Activated CD4-positive, alpha-beta T cell treated with anti-CD3 and anti-CD28 coated beads for 48 hours (primary cell): Measurements from ENCODE around the gene TUT4.

Experiments
- DNase-seq: peaks from one replicate; pipeline ENCODE4 v3.0.0-alpha.2; 2020

Gene TUT4

DNA sequence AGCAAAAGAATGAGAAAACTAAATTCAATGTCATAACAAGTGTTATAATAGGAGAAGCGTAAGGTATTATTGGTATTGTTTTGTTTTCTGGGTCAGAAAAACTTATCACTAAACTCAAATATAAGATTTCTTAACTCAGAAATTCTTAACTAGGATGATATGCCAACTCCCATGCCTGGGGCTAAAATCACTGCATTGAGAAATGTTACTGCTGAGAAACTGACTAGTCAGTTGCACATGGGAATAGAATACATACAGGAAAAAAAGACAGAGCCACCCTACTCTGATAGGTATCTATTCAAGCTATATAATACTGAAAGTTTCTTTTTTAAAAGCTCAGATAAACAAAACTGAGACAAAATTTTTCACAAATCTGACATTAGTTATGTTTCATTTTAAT lies 92.2 kb downstream of the TUT4 start:
- DNase-seq: no peak

DNA sequence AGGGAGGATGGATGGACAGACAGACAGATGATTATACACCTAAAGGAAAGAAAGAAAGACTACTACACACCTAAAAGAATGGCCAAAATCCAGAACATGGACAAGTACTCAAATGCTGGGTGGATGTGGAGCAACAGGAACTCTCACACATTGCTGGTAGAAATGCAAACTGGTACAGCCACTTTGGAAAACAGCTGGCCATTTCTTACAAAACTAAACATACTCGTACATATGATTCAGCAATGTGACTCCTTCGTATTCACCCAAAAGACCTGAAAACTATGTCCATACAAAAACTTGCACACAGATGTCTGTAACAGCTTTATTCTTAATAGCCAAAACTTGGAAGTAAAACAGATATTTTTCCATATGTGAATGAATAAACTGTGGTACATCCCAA lies 97.2 kb downstream of the TUT4 start:
- DNase-seq: no peak

DNA sequence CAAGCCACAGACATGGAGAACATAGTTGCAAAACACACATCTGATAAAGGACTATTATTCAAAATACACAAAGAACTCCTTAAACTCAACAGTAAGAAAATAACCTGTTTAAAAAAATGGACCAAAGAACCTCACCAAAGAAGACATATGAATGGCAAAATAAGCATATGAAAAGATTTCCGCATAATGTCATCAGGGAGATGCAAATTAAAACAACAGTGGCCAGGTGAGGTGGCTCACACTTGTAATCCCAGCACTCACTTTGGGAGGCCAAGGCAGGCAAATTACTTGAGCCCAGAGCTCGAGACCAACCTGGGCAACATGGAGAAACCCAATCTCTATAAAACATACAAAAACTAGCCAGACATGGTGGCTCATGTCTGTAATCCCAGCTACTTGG lies 98.1 kb downstream of the TUT4 start:
- no peak for DNase-seq

DNA sequence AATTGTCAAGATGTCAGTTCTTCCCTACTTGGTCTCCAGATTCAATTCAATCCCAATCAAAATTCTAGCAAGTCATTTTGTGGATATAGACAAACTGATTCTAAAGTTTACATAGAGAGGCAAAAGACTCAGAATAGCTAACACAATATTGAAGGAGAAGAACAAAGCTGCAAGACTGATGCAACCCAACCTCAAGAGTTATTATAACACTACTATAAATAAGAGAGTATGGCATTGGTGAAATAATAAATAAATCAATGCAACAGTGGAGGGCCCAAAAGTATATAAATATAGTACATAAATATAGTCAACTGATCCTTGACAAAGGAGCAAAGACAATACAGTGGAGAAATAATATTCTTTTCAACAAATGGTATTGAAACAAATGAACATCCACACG lies 98.8 kb downstream of the TUT4 start:
- no peak for DNase-seq

DNA sequence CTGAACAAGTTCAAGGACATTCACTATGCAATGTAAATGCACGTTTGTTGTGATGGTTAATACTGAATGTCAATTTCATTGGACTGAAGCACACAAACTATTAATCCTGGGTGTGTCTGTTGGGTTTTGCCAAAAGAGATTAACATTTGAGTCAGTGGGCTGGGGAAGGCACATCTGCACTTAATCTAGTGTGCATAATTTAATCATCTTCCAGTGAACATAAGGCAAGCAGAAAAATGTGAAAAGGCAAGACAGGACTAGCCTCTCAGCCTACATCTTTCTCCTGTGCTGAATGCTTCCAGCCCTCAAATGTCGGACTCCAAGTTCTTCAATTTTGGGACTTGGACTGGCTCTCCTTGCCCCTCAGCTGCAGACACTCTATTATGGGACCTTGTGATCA lies 108.4 kb downstream of the TUT4 start:
- DNase-seq: no peak

DNA sequence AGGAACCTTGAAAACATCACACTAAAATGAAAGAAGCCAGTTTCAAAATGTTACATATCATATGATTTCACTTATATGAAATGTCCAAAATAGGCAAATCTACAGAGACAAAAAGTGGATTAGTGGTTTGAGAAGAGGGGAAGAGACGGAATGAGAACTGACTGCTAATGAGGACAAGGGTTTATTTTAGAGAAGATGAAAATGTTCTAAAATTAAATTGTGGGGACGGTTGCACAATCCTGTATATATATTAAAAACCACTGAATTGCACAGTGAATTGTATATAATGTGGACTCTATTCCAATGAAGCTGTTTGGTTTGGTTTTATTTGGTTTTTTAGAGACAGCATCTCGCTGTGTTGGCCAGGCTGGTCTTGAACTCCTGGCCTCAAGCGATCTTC lies 112.9 kb downstream of the TUT4 start:
- DNase-seq: no peak

DNA sequence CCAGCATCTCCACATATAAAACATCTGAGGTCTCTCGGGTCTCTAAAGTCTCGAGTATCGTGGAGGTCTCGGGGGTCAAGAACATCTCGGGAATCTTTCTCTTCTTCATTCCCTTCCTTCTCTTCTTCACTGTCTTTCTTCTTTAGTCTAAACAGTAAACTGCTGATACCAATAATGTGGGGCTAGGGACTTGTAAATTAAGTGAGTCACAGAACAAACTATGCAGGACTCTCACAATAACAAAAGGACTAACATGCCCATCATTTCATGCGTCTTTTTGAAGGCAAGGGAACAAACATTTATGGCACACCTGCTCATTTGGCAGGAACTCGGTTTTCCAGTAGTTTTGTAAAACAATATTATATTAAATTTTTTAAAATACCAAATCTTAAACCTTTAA lies 116.1 kb downstream of the TUT4 start:
- DNase-seq: no peak

DNA sequence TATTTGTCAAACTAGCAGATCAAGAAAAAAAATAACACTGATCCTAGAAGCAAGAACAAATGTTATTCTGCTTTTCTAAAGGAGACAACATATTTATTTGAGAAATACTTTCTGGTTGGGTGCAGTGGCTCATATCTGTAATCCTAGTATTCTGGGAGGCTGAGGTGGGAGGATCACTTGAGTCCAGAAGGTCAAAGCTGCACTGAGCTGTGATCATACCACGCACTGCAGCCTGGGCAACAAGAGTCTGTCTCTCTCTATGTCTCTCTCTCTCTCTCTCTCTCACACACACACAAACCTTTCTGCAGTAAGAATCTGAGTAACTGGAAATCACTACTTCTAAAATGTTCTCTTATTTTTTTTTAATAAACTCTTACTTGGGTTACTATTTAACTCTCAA lies 117.2 kb downstream of the TUT4 start:
- DNase-seq: no peak

DNA sequence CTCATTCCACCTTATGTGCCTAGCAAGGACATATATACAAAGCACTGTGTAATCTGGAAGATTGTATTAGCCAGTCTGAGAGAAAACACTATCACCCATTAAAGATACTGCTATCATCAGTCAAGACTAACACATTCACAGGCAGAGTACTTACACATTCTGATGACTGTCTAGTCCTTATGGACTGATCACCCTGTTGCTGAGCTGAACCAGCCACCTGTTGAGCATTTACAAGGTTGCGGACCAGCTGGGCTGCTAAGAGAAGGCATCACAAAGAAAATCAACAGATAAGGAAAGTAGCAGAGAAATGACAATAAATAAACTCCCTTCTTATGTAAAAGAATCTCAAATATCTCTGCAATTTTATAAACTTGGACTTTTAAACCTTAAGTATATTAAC lies 117.7 kb downstream of the TUT4 start:
- no peak for DNase-seq

DNA sequence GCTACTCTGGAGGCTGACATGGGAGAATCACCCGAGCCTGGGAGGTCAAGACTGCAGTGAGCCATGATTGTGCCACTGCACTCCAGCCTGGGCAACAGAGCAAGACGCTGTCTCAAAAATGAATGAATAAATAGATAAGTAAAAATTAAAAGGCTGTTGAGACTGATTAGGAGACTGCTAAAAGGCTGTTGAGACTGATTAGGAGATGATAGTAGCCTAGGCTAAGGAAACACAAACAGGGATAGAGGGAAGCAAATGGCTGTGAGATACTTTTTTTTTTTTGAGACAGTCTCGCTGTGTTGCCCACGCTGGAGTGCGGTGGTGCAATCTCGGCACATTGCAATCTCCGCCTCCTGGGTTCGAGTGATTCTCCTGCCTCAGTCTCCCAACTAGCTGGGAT lies 120.1 kb downstream of the TUT4 start:
- DNase-seq: no peak

DNA sequence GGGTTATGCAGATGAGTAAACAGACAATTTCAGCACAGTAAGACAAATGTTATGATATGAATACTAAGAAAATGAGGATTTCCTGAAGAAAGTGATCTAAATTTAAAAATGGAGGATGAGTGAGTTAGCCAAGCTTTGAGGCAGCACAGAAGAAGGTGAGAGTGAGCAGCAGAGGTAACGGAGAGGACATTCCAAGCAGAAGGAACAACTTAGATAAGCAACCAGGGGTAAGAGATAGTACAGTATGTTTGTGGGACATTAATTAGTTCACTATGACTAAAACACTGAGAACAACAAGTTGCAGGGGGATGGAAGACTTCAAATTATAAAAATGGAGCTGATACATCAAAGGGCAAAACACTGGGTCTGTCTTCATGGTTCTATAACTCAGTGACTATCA lies 125.7 kb downstream of the TUT4 start:
- no peak for DNase-seq

DNA sequence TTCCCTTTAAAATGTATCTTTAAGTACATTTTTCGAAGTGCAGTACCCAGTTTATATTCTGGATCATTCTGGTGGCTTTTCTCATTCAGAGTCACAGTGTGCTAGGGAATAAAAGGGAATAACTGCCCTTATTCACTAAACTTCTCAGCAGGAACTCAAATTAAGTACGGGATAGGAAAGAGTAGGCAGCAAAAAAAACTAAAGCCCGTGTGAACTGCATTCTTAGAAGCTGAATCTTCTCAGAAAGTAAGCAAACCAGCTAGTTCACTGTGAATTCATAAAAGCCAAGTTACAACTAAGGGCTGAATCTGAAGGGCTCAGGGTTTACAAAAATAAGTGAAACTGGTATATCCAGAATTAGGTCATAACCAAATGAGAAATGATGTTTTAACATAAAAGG lies 126.5 kb downstream of the TUT4 start:
- DNase-seq: no peak

DNA sequence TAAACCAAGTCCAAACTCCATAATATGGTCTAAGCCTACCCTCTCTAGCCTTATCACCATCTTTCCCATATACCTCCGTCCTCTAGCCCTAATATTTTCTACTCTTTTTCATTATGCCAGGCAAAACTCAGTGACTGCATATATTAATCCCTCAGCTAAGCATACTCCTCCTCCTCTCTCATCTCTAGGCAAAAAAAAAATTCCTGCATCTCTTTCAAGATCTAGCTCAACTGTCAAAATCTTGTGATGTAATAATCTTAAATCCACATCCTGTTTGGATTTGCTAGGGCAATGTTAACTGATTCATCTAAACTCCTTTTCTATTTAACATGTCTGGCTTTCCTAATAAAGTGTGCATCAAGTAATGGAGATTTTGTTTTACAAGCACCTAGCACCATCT lies 128.1 kb downstream of the TUT4 start:
- no peak for DNase-seq

DNA sequence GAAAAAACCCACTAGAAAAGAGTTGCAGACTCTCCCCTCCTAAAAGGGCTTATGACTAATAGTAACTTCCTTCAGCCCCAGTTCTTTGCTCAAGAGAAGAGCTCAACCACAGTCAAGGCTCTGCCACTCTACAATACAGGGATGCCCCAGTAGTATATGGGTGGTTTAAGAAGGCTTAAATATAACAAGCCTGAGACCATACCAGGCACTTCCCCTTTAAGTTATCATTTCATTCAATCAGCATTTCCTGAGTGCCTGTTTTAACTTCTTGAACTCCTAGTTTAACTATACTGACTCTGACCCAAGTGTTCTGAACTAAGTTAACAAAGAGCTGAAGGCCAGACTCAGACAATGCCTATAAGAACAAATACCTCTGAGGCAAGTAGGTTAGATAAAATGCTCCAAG lies 128.7 kb downstream of the TUT4 start:
- no peak for DNase-seq

DNA sequence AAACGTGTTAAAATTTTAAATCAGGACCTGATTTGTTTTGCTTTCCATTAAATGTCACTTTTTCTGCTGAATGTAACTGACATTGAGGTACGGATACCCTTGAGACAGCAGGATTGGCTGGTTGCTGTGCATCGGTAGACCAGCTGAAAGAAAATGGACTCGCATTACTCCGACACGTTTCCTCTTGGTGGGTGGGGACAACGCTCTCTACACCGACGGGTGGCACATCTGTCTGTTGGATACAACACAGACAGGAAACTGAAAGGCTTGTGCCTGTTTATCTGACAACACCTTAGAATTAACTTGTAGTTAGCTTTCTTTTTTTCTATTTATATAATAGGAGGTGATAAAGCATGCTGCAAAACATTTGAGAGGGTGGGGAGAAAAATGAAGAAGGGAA lies 129.1 kb downstream of the TUT4 start:
- peak; percentile 72 for DNase-seq

DNA sequence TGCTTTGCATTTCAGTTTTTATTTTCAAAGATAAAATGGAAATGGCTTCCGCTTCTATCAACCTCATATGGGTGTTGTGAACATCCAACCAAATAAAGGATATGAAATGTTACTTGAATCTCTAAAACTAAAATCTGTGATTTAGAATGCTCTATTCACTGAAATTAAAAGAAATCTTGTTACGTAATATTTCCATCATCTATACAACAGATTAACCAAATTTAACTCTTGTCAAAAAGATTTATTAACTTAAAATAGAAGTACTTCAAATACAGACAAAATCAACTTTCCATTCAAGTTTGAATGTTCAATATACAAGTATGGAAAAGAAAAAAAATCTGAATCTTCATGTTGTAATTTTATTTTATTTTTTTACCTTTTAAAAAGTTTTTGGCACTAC lies 129.8 kb downstream of the TUT4 start:
- no peak for DNase-seq

DNA sequence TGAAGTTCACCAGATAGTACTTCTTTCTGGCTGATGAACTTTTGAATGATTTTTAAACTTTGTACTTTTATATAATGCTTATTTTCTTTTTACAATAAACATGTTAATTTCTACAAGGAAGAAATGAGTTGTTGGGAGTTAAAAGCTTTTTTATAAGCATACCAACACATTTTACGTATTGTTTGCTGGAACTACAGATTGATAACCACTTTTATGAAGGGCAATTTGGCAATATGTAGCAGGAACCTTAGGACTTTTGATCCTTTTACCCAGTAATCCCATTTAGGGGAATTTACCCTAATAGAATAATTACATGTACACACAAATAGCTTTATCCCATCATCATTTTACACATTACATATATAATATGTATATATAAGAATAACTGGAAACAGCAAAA lies 132.2 kb downstream of the TUT4 start:
- DNase-seq: no peak

DNA sequence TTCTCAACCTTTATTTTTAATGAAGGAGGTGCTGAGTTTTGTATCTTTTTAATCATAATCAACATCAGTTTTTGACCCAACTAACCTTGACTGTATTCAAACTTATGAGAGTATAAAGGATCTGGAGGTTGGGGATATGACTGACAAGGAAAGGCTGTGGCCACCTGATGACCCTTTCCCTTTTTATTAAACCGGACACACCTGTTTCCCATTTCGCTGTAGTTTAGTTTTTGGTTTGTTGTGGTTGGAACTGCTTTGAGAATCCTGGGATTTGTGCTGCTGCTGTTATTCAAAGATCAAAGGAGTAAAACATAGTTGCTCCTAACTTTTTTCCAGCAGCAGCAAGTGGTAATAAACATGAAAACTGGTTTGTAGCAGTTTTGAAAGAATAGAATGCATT lies 136.1 kb downstream of the TUT4 start:
- no peak for DNase-seq

DNA sequence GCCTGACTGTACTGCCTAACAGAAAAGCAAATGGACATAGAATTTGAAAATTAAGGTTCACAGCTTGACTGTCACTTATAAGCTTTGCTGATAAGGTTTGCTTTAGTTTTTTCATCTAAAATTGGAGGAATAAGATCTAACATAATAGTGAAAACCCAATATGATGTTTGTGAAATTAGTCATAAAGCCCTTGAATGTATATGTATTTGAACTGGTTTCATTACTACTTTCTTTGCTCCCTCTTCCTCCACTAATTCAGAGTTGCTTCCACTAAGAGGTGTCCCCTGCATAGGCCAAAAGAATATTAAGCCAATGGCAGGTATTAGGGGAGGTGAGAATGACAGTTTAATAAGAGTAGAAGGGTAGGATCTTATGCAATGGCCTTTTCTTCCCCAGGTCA lies 137.9 kb downstream of the TUT4 start:
- DNase-seq: no peak

DNA sequence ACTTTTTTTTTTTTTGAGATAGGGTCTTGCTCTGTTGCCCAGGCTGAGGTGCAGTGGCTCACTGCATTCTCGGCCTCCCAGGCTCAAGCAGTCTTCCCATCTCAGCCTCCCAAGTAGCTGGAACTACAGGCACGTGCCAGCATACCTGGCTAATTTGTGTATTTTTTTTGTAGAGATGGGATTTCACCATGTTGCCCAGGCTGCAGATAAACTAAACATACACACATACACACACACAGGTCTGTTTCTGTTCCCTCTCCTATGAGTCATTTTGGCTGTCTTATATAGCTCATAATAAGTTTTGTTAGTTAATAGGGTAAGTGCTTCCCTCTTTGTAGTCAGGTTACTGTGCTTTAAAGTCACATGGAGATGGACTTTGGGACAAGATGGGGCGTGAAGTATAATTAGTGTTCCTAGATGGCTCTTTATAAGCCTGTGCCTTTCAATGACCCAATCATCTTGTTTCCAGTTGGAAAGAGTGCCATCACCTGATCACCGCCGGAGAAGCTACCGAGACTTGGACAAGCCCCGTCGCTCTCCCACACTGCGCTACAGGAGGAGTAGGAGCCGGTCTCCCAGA lies 139.4 kb downstream of the TUT4 start:
- DNase-seq: no peak

DNA sequence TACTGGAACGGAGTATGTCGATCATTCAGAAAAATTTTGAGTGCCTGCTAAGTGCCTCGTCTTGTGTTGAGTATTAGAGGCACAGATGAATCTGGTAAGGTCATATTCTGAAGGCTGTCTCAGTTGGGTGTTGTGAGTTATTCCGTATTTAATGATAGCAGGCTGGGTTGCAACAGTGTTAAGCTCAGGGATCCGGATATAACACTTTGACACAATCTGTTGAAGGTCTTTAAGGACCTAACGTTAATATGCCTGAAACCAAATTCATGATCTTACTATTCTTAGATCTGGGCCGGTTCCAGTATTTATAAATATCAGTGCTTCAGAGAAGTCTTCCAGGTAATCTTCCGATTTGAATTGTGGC lies 147.9 kb downstream of the TUT4 start:
- no peak for DNase-seq

DNA sequence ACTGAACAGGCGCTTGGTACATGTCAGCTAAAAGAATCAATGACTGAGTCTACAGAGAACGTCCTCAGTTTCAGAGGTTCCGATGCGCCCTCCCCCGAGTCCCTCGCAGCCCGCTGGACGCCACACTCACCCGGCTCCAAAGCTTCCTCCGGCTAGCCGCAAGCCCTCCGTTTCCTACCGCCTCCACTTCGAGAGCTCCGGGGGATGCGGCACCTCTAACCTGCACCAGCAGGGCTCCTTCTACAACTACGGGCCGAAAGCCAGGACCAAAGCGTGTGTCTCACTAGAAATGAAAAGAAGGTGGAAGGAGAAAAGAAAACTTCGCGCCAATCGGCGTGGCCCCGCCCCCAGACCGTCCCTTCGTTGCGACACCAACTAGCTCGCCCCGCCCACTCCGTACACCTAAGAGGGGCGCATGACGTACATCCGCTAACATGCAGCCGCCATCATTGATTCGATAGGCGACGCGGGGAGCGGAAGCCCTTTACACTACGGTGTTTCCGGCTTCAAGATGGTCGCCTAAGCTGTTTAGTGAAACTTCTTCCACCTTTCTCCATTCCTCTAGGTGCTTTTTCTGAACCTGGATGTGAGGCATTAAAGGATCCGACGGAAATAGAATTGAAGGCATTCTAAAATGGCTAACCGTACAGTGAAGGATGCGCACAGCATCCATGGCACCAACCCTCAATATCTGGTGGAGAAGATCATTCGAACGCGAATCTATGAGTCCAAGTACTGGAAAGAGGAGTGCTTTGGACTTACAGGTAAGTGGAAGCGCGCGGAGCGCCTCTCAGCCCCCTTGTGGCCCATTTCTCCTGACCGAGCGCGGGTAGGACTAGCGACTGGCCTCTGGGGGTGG lies 148.5 kb downstream of the TUT4 start, which contains the start of the genes ORC1 and PRPF38A:
ORC1 (minus strand) TSS at position 308 of the 859 bp plus-strand sequence. CDS start 2,200 bp downstream, outside the sequence.
PRPF38A (plus strand) TSS at position 487 of the 859 bp plus-strand sequence; CDS start at position 635, 148 bp downstream.
- DNase-seq: peak; percentile 99

DNA sequence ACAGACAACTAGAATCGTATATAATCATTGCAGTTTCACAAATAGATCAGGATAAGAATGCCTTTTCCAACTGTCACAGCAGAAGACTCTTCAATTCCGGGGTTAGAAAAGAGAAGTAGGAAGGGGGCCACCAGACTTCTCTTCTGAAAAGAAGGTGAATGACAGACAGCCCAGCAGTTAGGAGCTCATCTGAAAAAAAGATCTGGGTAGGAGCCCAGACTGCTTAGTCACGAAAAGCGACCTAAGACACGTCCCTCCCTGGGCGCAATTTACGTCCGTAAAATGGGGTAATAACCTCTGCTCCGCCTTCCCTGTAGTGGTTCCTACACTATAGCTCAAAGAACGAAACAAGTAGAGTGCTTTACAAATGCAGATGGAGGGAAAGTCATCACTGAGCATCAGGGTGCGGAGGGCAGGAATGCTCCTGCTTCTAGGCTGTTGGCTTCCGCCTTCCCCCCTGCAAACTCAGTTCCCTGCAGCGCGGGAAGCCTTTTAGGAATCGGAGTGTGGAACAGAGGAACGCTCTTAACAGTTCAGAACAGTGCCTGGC lies 149.3 kb downstream of the TUT4 start:
- peak; percentile 72 for DNase-seq

DNA sequence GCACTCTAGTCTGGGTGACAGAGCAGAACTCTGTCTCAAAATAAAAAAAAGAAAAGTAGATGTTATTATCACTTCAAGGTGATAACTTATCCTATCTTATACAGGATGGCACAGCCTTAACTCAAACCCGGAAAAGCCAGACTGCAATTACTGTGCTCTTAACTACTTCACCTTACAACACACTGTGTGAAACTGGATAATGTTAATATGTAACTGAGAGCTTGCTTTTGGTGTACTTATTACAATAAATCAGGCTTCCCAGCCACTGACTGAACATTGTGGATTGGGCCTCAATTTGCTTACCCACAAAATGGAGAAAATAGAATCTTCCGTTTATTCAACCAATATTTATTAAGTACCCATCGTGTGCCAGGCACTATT lies 150.0 kb downstream of the TUT4 start:
- DNase-seq: no peak

DNA sequence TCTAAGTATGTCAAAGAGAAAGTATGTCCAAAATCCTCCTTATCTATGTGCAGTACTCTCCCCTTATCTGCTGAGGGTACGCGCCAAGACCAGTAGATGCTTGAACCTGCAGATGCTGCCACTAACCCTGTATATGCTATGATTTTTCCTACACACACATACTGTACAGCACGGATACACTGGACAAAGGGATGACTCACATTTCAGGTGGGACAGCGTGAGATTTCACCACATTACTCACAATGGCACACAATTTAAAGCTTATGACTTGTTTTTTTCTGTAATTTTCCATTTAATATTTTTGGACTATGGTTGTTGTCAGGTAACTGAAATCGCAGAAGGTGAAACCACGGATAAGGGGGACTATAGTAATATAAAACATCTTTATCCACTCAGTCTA lies 152.8 kb downstream of the TUT4 start:
- no peak for DNase-seq
